Small intestine (tissue), 7 donors: ENCODE measurements around the gene CDH1. TPM values are rescaled to one million over a fixed set of nuclear protein-coding genes. Genes with fewer than 3 reads are reported as not detected.
"Not testable (repeated sequence)": the region's sequence is repeated elsewhere in the genome, so short reads cannot be mapped to it uniquely, and the experiment has no call there.

Experiments
- DNase-seq, 2 donors: peaks; one replicate each; pipeline versions ENCODE4 v3.0.0 to v3.0.0-alpha.2; 2013
- FAIRE-seq: peaks from 2 replicates; lab custom pipeline; 2012; peaks lifted over from hg19 to GRCh38; lab: Jason Lieb, UNC
- H3K27ac ChIP-seq, 3 donors: one replicate each; pipeline ENCODE4 v1.5.1; 2013; ENCODE audit warnings: low read length in 2 of 3, mild to moderate bottlenecking in 2 of 3, control low read depth in 1 of 3, inconsistent platforms in 1 of 3, low read depth in 1 of 3, moderate library complexity in 1 of 3
- H3K27me3 ChIP-seq, 3 donors: one replicate each; pipeline ENCODE4 v1.6.1; 2013; ENCODE audit warnings: low read length in 3 of 3, inconsistent platforms in 1 of 3; ENCODE audit not compliant: control insufficient read depth in 3 of 3, insufficient read depth in 3 of 3
- H3K36me3 ChIP-seq, 3 donors: one replicate each; pipeline ENCODE4 v1.6.1; 2013; ENCODE audit warnings: low read length in 3 of 3, inconsistent platforms in 1 of 3, low read depth in 1 of 3, mild to moderate bottlenecking in 1 of 3, moderate library complexity in 1 of 3; ENCODE audit not compliant: control insufficient read depth in 3 of 3, insufficient read depth in 2 of 3
- H3K4me1 ChIP-seq, 3 donors: one replicate each; pipeline ENCODE4 v1.6.1; 2013; ENCODE audit warnings: low read length in 2 of 3, inconsistent platforms in 1 of 3, low read depth in 1 of 3, mild to moderate bottlenecking in 1 of 3, moderate library complexity in 1 of 3; ENCODE audit not compliant: control insufficient read depth in 3 of 3, insufficient read depth in 2 of 3
- H3K4me3 ChIP-seq, 3 donors: one replicate each; pipeline ENCODE4 v1.5.1; 2013; ENCODE audit warnings: low read length in 3 of 3, control low read depth in 1 of 3, inconsistent platforms in 1 of 3, low read depth in 1 of 3, mild to moderate bottlenecking in 1 of 3, moderate library complexity in 1 of 3
- H3K9me3 ChIP-seq, 2 donors: one replicate each; pipeline ENCODE4 v1.6.1; 2013; ENCODE audit warnings: low read depth in 1 of 2, low read length in 1 of 2; ENCODE audit not compliant: control insufficient read depth in 2 of 2, insufficient read depth in 1 of 2
- WGBS, 3 donors: extraction: QIAGEN DNeasy Blood & Tissue Kit; methylation state at CpG; one replicate each; pipeline ENCODE4 v1.1.7; 2013; 5-methylcytosine and 5-hydroxymethylcytosine counted together
- polyA plus RNA-seq, 4 donors: library from polyadenylated mRNA; stranded (reverse) in 3 of 4; unstranded in 1 of 4; fragments of 200-250 nt in 3 of 4; fragments of 120-200 nt in 1 of 4; gene quantifications; one replicate each; pipeline versions ENCODE4 v1.2.1 to v1.2.3, GENCODE V29; 2013
- donor health status: healthy with polysubstance abuse.
- donor health status: control.
- donor health status: control.
- donor health status: Bipolar disorder and iron deficiency.
- donor health status: healthy.

Gene CDH1
- polyA plus RNA-seq, 4 donors: 76.2 to 366 (median 109) TPM

DNA sequence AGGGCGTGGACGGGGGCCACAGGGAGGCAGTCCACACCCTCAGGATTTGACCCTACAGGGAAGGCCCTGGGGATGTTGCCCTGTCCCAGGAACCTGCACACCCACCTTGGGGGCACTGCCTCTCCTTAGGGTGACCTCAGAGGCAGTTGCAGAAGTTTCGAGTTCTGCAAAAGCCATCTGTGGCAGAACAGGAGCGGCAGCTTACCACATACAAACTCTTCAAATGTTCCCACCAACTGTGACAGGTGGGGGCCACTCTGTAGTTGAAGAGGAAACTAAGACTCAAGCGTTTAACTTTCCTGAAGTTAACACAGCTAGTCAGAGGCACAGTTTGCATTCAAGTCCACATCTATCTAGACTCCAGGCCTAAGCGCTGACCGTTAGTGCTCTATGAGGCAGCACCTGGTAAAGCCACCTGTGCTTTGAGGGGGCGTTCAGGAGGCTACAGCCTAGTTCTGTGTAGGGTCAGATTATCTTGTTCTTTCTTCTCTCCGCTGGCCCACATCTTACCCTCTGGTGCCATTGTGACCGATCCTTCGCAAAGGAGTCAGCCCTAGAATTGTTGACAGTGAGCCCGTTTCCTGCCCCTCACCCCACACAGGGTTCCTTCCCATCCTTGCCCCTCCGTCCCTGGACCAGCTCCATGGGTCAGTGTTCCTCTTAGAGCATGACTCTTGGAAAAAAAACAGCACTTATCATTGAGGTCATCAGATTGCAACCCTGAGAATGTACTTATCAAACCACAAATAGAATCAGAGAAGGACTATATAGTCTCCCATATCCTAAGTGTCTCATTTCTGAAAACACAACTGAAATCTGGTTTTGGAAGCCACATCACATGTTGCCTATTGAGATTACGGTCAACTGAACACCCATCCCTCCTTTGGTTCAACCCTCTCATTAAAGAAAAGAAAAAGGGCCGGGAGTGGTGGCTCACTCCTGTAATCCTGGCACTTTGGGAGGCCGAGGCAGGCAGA is 45.4 kb downstream of the CDH1 start:
- Histone ChIP-seq H3K27ac (peak overlapping the region in 1 of 3 donors; percentile 4), H3K4me1 (peaks cover 0 to 31% (median 0%) of the 10 kb centered on the region in 3 donors)
- WGBS, 3 donors: 80 to 84% (median 80%) methylated on average over 16 of the region's 16 CpGs

DNA sequence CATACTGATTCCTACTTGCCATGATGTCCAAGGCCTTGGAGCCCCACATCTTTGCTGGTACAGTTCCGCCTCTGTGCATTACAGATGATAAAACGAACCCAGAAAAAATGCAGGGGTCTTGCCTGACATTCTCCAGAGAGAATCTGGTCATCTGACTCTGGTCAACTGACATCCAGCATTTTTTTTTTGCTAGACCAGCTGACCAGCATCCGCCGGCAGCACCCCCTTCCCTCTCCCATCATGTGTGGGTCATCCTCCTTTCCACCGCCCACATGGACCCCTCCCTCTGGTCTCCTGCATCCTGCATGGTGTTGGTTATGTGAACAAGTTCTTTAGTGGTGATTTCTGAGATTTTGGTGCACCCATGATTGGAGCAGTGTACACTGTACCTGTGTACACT is 47.1 kb downstream of the CDH1 start:
- no peaks in the 10 kb centered on the region for H3K27me3 ChIP-seq
- FAIRE-seq (no peak), DNase-seq (no peak)
- 85 to 93% (median 93%) methylated on average over 5 of the region's 5 CpGs for WGBS, 3 donors
- peaks cover 2 to 71% (median 9%) of the 10 kb centered on the region in 3 donors for H3K36me3 ChIP-seq
- H3K27ac ChIP-seq: no peak overlapping the region
- H3K4me1 ChIP-seq: peaks cover 0 to 21% (median 0%) of the 10 kb centered on the region in 3 donors
- no peak overlapping the region for H3K4me3 ChIP-seq
- no peaks in the 10 kb centered on the region for H3K9me3 ChIP-seq

More for the DNA sequence above, 45.4 kb downstream of the CDH1 start:
- FAIRE-seq (no peak), DNase-seq (no peak)
- Histone ChIP-seq H3K36me3 (peaks cover 2 to 68% (median 9%) of the 10 kb centered on the region in 3 donors), H3K9me3 (no peaks in the 10 kb centered on the region), H3K27me3 (no peaks in the 10 kb centered on the region), H3K4me3 (no peak overlapping the region)

DNA sequence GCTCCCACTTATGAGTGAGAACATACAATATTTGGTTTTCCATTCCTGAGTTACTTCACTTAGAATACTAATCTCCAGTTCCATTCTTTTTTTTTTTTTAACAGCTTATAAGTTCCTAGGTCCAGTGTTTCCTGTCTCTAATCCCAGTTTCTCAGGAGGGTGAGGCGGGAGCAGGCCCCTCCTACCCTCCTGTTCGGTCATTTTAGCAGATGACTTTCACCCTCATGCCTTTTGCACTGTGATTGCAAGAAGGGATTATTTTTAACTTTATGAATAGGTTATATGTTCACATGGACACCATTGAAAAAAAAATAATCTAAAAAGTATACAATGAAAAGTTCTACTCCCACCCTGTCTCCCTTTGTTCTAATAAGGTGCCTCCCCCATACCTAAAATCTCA is 47.6 kb downstream of the CDH1 start:
- WGBS, 3 donors: 78 to 93% (median 92%) methylated on average over 2 of the region's 2 CpGs
- DNase-seq (no peak), FAIRE-seq (no peak)
- Histone ChIP-seq H3K36me3 (peaks cover 2 to 69% (median 9%) of the 10 kb centered on the region in 3 donors), H3K27ac (no peak overlapping the region), H3K4me3 (no peak overlapping the region), H3K27me3 (no peaks in the 10 kb centered on the region), H3K4me1 (peaks cover 0 to 24% (median 0%) of the 10 kb centered on the region in 3 donors), H3K9me3 (no peaks in the 10 kb centered on the region)

DNA sequence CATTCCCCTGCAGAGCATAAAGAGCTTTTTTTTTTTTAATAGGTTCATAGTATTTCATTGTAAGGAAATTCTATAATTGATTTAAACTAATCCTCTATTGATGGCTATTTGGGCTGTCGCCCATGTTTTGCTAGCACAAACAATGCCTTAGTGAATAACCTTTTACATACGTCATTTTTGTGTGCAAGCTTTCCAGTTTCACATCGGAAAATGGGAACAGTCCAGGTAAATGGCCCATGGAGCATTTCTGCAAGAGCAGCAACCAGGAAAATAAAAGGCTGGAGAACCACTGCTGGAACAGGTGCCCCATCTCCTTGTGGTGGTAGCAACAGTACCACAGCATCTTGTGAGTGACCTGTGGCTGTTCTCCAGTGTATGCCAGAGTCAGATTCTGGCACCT is 48.6 kb downstream of the CDH1 start:
- DNase-seq: no peak
- Histone ChIP-seq H3K27me3 (no peaks in the 10 kb centered on the region), H3K36me3 (peaks cover 2 to 68% (median 4%) of the 10 kb centered on the region in 3 donors), H3K4me3 (no peak overlapping the region), H3K9me3 (no peaks in the 10 kb centered on the region), H3K4me1 (peaks cover 0 to 33% (median 0%) of the 10 kb centered on the region in 3 donors), H3K27ac (no peak overlapping the region)
- FAIRE-seq: no peak
- 81 to 91% (median 83%) methylated on average over 3 of the region's 3 CpGs for WGBS, 3 donors

DNA sequence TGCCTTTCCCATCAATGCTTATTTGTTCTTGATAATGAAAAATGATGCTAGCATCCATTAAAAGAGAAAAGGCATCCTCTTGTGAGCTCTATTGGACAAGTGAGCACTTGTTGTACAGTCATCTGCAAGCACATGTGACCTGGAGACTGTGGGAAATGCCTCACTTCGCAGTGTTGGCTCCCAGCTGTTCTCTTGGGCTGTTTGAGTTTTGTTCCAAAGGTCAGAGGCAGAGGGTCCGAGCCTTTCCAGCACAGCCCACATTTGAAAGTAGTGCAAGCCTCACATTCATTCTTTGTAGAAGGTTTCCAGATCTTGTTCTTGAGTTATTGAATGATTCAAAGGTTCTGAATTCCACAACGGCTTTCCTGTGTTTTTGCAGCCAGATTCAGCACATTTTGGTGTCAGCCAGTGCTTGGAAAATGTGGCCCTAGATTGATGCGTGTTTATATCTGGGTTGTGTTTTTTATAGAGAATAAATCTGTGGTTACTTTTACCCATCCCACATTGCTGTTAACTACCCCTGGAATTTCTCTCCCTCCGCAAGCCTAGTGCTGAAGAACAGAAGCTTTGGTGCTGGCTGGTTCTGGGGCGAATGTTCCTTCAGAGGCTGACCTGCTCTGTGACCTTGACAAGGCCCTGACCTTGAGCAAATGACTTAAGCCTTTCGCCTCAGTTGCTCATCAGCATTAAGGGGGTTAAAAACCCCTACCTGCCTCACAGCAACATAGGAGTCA is 49.8 kb downstream of the CDH1 start:
- DNase-seq: peak; percentile 47 to 65
- no peak for FAIRE-seq
- Histone ChIP-seq H3K27me3 (no peaks in the 10 kb centered on the region), H3K27ac (peak overlapping the region in 2 of 3 donors; percentile 17 to 42), H3K9me3 (no peaks in the 10 kb centered on the region), H3K4me3 (no peak overlapping the region), H3K4me1 (peaks cover 0 to 40% (median 0%) of the 10 kb centered on the region in 3 donors), H3K36me3 (peaks cover 0 to 65% (median 2%) of the 10 kb centered on the region in 3 donors)
- WGBS, 3 donors: 43 to 57% (median 50%) methylated on average over 7 of the region's 7 CpGs

DNA sequence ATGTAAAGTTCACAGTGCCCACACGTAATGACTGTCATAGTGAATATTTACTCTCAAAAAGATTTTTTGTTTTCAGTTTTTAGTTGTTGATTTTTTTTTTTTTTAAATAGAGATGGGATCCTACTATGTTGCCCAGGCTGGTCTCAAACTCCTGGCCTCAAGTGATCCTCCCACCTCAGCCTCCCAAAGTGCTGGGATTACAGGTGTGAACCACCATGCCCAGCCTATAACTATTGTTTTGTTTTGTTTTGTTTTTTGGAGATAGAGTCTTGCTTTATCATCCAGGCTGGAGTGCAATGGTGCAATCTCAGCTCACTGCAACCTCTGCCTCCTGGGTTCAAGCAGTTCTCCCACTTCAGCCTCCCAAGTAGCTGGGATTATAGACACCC is 50.3 kb downstream of the CDH1 start:
- peak overlapping the region in 2 of 3 donors; percentile 17 to 42 for H3K27ac ChIP-seq
- H3K27me3 ChIP-seq, FAIRE-seq, H3K4me3 ChIP-seq, H3K9me3 ChIP-seq, DNase-seq: not testable (repeated sequence)
- 64 to 93% (median 82%) methylated on average over 1 of the region's 1 CpG for WGBS, 3 donors
- peaks cover 0 to 43% (median 0%) of the 10 kb centered on the region in 3 donors for H3K4me1 ChIP-seq
- H3K36me3 ChIP-seq: peaks cover 0 to 59% (median 2%) of the 10 kb centered on the region in 3 donors

DNA sequence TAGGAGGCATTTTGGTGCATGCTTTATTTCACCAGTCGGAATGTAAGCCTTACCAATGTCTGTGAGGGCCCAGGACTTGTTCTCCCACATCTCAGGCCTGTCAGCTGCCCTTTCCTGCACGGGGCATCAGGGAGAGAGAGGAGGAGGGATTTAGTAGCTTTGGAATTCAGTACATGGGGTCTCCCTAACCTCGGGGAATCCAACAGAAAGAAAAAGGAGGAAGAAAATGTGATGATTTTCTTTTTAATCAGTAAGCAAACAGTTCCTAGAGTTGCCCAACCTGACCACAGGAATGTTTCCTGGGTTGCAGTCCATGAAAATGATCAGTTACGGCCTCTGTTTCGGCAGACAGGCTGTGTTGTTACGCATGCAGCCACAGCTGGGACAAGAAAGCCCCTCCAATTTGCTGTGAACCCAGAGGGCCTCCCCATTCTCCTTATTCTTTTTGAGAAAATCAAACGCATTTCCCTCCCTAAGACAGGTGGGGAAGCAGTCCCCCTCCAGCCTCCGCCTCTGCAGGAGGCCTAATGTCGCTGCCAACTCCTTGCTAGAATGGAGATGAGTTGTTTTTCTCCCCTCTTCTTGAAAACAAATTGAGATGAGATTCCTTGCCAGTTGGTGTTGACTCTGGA is 53.2 kb downstream of the CDH1 start:
- Histone ChIP-seq H3K36me3 (peaks cover 0 to 57% (median 2%) of the 10 kb centered on the region in 3 donors), H3K4me3 (no peak overlapping the region), H3K27me3 (no peaks in the 10 kb centered on the region), H3K4me1 (peaks cover 0 to 56% (median 0%) of the 10 kb centered on the region in 3 donors), H3K27ac (peak overlapping the region in 1 of 3 donors; percentile 75), H3K9me3 (no peaks in the 10 kb centered on the region)
- FAIRE-seq (no peak), DNase-seq (peak in 1 of 2 donors; percentile 62)
- 56 to 68% (median 61%) methylated on average over 9 of the region's 9 CpGs for WGBS, 3 donors

DNA sequence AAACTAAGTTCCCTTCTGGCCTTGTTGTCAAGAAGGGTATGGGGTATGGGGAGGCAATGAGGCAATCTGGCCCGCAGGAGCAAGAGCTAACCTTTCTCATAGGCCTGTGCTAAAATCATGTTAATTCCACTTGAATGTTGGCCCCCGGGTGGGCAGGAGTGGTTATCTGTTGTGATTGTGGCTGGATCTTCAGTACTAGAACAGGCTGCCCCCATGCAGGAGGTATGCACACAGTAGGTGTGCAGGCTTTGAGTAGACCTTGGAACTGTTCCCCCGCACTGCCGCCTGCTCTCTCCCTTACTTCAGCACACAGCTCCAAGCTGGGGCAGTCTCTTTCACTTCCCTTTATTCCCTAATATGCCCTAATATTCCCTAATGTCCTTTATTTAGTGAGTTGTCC is 53.9 kb downstream of the CDH1 start:
- no peak overlapping the region for H3K4me3 ChIP-seq
- no peaks in the 10 kb centered on the region for H3K27me3 ChIP-seq
- H3K27ac ChIP-seq: peak overlapping the region in 2 of 3 donors; percentile 0 to 75
- FAIRE-seq (no peak), DNase-seq (no peak)
- H3K9me3 ChIP-seq: no peaks in the 10 kb centered on the region
- peaks cover 0 to 56% (median 0%) of the 10 kb centered on the region in 3 donors for H3K4me1 ChIP-seq
- whole genome bisulfite sequencing, 3 donors: 77 to 89% (median 86%) methylated on average over 4 of the region's 4 CpGs
- peaks cover 0 to 59% (median 0%) of the 10 kb centered on the region in 3 donors for H3K36me3 ChIP-seq
